Psoas muscle (tissue), 8 donors: ENCODE data around the gene USP33. TPM values are rescaled to one million over a fixed set of nuclear protein-coding genes. Genes with fewer than 3 reads are reported as not detected.
"Not testable (repeated sequence)": the region's sequence is repeated elsewhere in the genome, so short reads cannot be mapped to it uniquely, and the experiment has no call there.

Experiments
- ATAC-seq, 4 donors: fragments of 200-7000 bp; cut with Tn5 transposase; one replicate each; pipeline ENCODE4 v1.9.1; 2020; ENCODE audit warnings: moderate library complexity in 3 of 4, mild to moderate bottlenecking in 2 of 4
- DNase-seq, 2 donors: peaks; one replicate each; pipeline ENCODE4 v3.0.0-alpha.2; 2020
- H3K27ac ChIP-seq: fragments of 200-600 bp; one replicate; pipeline ENCODE4 v1.8.0; 2022
- H3K27me3 ChIP-seq, 3 donors: fragments of 200-600 bp in 1 of 3; one replicate each; pipeline versions ENCODE4 v1.6.1 to v1.8.0; 2013 to 2022; ENCODE audit warnings: low read length in 2 of 3, mild to moderate bottlenecking in 2 of 3, moderate library complexity in 1 of 3; ENCODE audit not compliant: insufficient read depth in 3 of 3
- H3K36me3 ChIP-seq, 2 donors: fragments of 200-600 bp in 1 of 2; one replicate each; pipeline versions ENCODE4 v1.6.1 to v1.8.0; 2013 to 2022; ENCODE audit warnings: low read depth in 1 of 2, mild to moderate bottlenecking in 1 of 2, moderate library complexity in 1 of 2; ENCODE audit not compliant: insufficient read depth in 1 of 2
- H3K4me1 ChIP-seq: fragments of 200-600 bp; one replicate; pipeline ENCODE4 v1.8.0; 2022
- H3K4me3 ChIP-seq: fragments of 200-600 bp; one replicate; pipeline ENCODE4 v1.8.0; 2022; ENCODE audit warnings: mild to moderate bottlenecking
- H3K9me3 ChIP-seq: fragments of 200-600 bp; one replicate; pipeline ENCODE4 v1.8.0; 2022
- WGBS, 3 donors: extraction: QIAGEN DNeasy Blood & Tissue Kit; methylation state at CpG; one replicate each; pipeline versions ENCODE4 v1.1.6 to v1.1.7; 2013; 5-methylcytosine and 5-hydroxymethylcytosine counted together
- intact Hi-C, 2 donors: fragments of 100-400 bp; cut with DNase I; formaldehyde crosslinking; loops; one replicate each; pipeline versions ENCODE4 v1.11.0 to v1.14.2; 2022
- polyA plus RNA-seq, 3 donors: library from polyadenylated mRNA; stranded (reverse); fragments of 200-250 nt; gene quantifications; one replicate each; pipeline ENCODE4 v1.2.3, GENCODE V29; 2013
- total RNA-seq, 4 donors: library from RNA; stranded (reverse); fragmentation: NEBNext Ultra II Directional in 2 of 4; extraction: Animal tissue kit (Norgen Biotek cat#: 25700) in 2 of 4; gene quantifications; one replicate each; pipeline versions ENCODE4 v1.2.1 to v1.2.4, GENCODE V29; 2021 to 2023
- TF ChIP-seq, protein P1 (sequence below): fragments of 200-600 bp; IDR thresholded peaks from one replicate; pipeline ENCODE4 v1.8.0; 2022; ENCODE audit warnings: antibody characterized with exemption
- donor health status: healthy with polysubstance abuse.
- donor health status: DM: no; HTN: no; CAD: no; lungs with moderate emphysema.
- donor health status: Bipolar disorder and iron deficiency.
- donor health status: healthy.
- donor health status: DM: yes; HTN: yes; CAD: no.
- donor health status: DM: no; HTN: no; CAD: no.
- donor health status: DM: no; HTN: no; CAD: no.
- donor health status: DM: yes; HTN: yes; CAD: no.

The USP33 gene
- total and polyA plus RNA-seq, 7 donors, result 13.4 to 37.5 (median 22.9) TPM

- H3K36me3 ChIP-seq, result peaks cover 0 to 28% of the 10 kb centered on the region in 2 donors
- no peak for ATAC-seq
Measured at GRCh38 chr1:77796695-77797405, 37.2 kb upstream of the USP33 start.

GRCh38 chr1:77794550-77794949, 34.9 kb upstream of the USP33 start:
- ATAC-seq (no peak), DNase-seq (no peak)
- Histone ChIP-seq H3K4me1 (no peaks in the 10 kb centered on the region), H3K4me3 (no peak overlapping the region), H3K9me3 (no peaks in the 10 kb centered on the region), H3K27me3 (no peaks in the 10 kb centered on the region), H3K36me3 (peaks cover 0 to 27% of the 10 kb centered on the region in 2 donors), H3K27ac (no peak overlapping the region)
- intact Hi-C loops, result no loop called here
- 96 to 98% (median 97%) methylated on average over 3 of the region's 3 CpGs for WGBS, 3 donors
- TF ChIP-seq, protein P1, sequence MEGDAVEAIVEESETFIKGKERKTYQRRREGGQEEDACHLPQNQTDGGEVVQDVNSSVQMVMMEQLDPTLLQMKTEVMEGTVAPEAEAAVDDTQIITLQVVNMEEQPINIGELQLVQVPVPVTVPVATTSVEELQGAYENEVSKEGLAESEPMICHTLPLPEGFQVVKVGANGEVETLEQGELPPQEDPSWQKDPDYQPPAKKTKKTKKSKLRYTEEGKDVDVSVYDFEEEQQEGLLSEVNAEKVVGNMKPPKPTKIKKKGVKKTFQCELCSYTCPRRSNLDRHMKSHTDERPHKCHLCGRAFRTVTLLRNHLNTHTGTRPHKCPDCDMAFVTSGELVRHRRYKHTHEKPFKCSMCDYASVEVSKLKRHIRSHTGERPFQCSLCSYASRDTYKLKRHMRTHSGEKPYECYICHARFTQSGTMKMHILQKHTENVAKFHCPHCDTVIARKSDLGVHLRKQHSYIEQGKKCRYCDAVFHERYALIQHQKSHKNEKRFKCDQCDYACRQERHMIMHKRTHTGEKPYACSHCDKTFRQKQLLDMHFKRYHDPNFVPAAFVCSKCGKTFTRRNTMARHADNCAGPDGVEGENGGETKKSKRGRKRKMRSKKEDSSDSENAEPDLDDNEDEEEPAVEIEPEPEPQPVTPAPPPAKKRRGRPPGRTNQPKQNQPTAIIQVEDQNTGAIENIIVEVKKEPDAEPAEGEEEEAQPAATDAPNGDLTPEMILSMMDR, result no peak

More at GRCh38 chr1:77796695-77797405, 37.2 kb upstream of the USP33 start:
- H3K9me3 ChIP-seq, result no peaks in the 10 kb centered on the region
- WGBS, 3 donors, result 82 to 88% (median 82%) methylated on average over 5 of the region's 5 CpGs
- intact Hi-C loops, result no loop called here
- TF ChIP-seq, protein P1, result no peak
- H3K27me3 ChIP-seq, result no peaks in the 10 kb centered on the region
- H3K4me1 ChIP-seq, result no peaks in the 10 kb centered on the region
- no peak overlapping the region for H3K4me3 ChIP-seq
- no peak for DNase-seq
- H3K27ac ChIP-seq, result no peak overlapping the region

- H3K4me1 ChIP-seq, H3K9me3 ChIP-seq, DNase-seq, intact Hi-C loops, H3K27ac ChIP-seq, H3K27me3 ChIP-seq, ATAC-seq, H3K4me3 ChIP-seq: not testable (repeated sequence)
- 64 to 100% (median 96%) methylated on average over 2 of the region's 2 CpGs for WGBS, 3 donors
- H3K36me3 ChIP-seq, result peaks cover 0 to 72% of the 10 kb centered on the region in 2 donors
Measured at GRCh38 chr1:77786093-77786741, 26.6 kb upstream of the USP33 start.

GRCh38 chr1:77783141-77783540, 23.5 kb upstream of the USP33 start:
- no peak for DNase-seq
- H3K9me3 ChIP-seq, result no peaks in the 10 kb centered on the region
- no peak for ATAC-seq
- H3K4me1 ChIP-seq, result peaks cover 21% of the 10 kb centered on the region
- TF ChIP-seq, protein P1, result no peak
- H3K36me3 ChIP-seq, result peaks cover 0 to 48% of the 10 kb centered on the region in 2 donors
- no peak overlapping the region for H3K4me3 ChIP-seq
- WGBS, 3 donors, result 90 to 94% (median 92%) methylated on average over 2 of the region's 2 CpGs
- no peak overlapping the region for H3K27ac ChIP-seq
- H3K27me3 ChIP-seq, result no peaks in the 10 kb centered on the region
- intact Hi-C loops, result no loop called here

DNA sequence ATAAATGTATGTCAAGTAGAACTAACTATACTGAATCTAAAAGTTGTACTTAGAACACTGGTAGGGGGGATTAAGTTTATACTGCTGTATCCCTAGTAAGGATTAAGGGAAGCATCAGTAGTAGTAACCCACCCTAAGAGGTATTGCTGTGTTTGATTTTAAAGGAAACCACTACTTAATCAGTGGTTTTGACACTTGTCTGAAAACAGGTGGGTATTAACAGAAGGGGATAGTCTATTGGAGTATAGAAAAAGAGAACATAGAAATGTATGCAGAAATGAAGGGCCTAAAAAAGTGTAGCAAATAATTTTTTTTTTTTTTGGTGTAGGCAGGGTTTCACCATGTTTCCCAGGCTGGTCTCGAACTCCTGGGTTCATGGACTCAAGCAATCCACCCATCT, 22.0 kb upstream of the USP33 start:
- H3K27ac ChIP-seq, result no peak overlapping the region
- intact Hi-C loops, result no loop called here
- 91 to 98% (median 93%) methylated on average over 1 of the region's 1 CpG for WGBS, 3 donors
- H3K4me3 ChIP-seq, result no peak overlapping the region
- TF ChIP-seq, protein P1, result no peak
- peaks cover 21% of the 10 kb centered on the region for H3K4me1 ChIP-seq
- no peaks in the 10 kb centered on the region for H3K27me3 ChIP-seq
- DNase-seq (no peak), ATAC-seq (no peak)
- H3K9me3 ChIP-seq, result no peaks in the 10 kb centered on the region
- H3K36me3 ChIP-seq, result peaks cover 0 to 38% of the 10 kb centered on the region in 2 donors
